SKM-1 treated with dmso at 0.1 percent for 144 hours (cell line): ENCODE data around the gene ATF5.

Experiments
- DNase-seq: peaks from one replicate; lab custom pipeline; 2025; ENCODE audit not compliant: unreplicated experiment; lab: John Stamatoyannopoulos, UW

ATF5 gene, protein sequence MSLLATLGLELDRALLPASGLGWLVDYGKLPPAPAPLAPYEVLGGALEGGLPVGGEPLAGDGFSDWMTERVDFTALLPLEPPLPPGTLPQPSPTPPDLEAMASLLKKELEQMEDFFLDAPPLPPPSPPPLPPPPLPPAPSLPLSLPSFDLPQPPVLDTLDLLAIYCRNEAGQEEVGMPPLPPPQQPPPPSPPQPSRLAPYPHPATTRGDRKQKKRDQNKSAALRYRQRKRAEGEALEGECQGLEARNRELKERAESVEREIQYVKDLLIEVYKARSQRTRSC

DNA sequence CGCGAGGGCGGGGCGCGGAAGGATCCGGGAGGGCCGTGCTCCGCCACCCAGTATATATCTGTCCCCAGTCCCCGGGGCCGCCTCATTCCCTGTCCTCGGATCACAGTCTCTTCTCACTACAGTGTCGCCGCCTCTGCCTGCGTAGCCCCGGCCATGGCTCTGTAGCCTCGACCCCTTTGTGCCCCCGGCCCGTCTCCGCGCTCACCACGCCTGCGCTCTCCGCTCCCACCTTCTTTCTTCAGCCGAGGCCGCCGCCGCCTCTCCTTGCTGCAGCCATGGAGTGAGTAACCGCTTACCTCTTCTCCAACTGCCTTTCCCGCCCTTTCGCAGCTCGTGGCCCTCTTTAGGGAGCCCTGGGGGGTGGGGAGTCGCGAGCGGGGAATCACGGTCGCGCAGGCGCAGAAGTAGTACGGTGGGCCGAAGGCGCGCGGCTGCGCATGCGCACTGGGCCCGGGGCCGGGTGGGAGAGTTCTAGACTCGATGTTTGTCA, at the start of gene ATF5, which contains the start of gene NUP62:
Gene ATF5 (plus strand): TSS at position 85 of the 490 bp plus-strand sequence. CDS start 1,646 bp downstream, outside the sequence.
Gene NUP62 (minus strand): TSS at position 384 of the 490 bp plus-strand sequence. CDS start 19,697 bp downstream, outside the sequence.
- peak; percentile 63 for DNase-seq

DNA sequence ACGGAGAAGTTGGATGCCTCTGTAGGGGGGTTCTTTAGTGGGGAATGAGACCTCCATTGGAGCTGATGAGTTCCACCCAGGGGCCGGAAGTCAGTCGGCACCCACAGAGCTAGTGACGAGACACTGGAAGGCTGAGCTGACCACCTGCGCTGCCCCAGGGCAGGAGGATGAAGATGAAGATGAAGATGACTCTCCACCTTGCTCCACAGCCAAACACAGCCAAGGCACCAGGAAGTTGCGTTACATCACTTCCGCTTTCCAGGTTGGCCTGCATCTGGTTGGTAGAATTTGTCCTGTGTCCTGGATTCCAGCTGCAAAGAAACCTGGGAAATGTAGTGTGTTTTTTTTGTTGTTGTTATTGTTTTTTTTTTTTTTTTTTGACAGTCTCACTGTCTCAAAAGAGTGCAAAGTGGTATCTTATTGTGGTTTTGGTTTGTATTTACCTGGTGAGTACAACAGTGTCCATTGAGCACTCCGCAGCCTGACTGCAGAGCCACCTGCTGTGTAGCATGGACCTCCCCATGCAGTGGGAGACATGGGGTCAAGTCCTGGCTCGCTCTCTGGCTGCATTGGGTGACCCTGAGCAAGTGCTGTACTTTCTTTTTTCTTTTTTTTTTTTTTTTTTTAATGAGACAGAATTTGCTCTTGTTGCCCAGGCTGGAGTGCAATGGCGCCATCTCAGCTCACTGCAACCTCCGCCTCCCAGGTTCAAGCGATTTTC, 49.6 kb upstream of the ATF5 start:
- no peak for DNase-seq

DNA sequence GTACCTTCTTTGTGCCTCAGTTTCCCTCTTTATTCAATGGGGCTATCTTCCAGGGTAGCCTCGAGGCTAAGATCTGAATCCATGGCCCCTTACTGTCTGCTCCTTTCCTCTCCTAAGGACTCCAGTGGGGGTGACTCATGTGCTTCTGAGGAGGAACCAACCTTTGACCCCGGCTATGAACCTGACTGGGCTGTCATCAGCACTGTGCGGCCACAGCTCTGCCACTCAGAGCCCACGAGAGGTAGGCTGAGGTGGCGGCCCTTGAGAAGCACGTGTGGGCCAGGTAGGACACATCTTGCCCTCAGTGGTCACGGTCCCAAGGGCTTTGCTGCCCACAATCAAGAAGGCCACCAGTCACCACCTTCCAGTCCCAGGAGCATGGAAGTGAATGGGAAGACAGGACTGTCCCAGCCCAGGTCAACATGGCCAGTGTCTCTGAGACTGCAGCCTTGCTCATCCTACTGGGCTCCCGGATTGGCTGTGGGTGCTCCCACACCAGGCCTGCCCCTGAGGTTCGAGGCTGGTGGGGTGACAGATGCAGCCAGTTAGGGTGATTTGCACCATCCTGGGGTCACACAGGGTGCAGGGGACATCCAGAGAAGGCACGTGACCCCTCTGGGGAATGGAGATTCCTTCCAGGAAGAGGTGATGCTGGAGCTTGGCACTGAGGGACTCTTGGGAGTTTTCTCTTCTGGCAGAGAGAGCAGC, 48.7 kb upstream of the ATF5 start:
- no peak for DNase-seq

DNA sequence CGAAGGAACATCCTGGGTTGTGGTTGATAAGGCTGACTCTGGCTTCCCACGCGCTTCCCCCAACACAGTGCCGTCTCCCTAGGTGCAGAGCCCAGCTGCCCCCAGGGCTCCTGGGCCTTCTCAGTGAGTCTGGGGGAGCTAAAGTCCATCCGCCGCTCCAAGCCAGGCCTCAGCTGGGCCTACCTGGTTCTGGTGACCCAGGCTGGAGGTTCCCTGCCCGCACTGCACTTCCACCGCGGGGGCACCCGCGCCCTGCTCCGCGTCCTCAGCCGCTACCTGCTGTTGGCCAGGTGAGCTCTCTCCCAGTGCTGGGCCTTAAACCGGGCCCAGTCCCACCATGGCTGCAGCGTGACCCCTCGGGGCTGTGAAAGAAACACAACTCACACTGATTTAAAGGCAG, 47.8 kb upstream of the ATF5 start:
- DNase-seq: no peak

GRCh38 chr19:49881672-49882394, 47.2 kb upstream of the ATF5 start:
- DNase-seq: no peak

- DNase-seq: no peak
Observed at GRCh38 chr19:49882643-49883042, 46.4 kb upstream of the ATF5 start.

DNA sequence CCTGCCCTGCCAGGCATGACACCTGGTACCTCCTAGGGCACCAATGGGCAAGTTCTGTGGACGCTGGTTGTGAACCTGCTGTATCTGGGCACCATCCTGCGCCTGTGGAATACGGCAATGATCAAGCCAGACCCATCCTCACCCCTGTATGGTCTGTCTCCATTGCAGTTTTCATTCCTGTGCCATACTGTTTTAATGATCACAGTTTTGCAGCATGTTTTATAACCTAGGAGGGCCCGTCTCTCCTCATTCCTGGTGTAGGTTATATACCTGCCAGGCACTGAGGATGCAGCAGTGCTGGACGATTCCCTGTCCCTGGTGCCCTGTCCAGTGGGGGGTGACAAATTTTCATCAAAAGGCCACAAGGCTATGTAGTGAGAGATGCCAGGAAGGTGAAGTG, 45.9 kb upstream of the ATF5 start:
- no peak for DNase-seq

DNA sequence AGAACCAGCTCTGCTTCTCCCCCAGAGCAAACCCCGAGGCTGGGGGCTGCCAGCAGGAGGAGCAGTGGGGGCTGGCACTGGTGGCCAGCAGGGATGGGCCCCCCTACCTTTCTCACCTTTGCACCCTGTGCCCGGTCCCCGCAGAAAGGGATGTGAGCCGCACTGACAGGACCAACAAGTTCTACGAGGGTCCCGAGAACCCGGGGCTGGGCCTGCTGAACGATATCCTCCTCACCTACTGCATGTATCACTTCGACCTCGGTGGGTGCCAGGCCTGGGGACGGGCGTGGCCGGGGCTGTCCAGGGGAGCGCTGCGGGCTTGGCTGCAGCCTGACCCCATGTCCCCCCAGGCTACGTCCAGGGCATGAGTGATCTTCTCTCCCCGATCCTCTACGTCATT, 44.9 kb upstream of the ATF5 start:
- no peak for DNase-seq

DNA sequence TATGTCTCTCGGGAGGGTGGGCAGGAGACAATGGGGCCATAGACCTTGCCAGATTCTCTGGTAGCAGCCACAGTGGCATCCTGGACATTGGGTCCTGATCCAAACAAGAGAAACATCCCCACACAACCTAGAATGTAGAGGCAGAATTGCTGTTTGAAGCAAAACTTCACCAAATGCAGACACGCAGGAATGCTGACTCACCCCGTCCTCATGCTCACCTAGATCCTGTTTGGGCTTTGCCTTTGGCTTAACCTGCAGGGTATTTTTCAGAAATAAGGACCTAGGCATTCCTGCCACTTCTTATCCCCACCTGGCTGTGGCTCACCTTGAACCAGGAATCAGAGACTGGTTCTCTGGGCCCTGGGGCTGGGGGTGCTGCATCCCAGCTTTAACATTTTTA, 44.2 kb upstream of the ATF5 start:
- no peak for DNase-seq

DNA sequence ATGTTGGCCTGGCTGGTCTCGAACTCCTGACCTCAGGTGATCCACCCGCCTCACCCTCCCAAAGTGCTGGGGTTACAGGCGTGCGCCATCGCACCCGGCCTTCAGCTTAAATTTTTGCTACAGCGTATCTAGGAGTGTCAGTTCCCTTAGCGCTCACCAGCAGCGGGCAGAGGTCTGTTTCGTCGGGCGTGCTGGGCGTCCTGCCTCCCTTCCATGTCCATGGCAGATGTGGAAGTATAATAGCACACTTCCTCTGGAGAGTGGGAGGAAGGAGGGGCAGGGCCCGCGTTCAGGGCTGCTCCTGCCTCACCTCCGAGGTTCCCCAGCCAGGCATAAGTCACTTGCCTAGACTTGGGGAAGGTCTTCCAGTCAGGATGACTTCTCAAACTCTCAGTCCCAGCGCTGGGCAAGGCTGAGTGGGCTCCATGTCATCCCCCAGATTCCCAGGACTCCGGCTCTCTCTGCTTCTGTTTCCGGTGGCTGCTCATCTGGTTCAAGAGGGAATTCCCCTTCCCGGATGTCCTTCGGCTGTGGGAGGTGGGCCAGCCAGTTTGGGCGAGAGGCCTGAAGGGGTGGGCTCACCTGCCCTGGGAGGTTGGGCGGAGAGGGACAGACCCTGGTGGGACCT, 41.9 kb upstream of the ATF5 start:
- no peak for DNase-seq

- DNase-seq: no peak
Observed at GRCh38 chr19:49887665-49888509, 41.1 kb upstream of the ATF5 start.

DNA sequence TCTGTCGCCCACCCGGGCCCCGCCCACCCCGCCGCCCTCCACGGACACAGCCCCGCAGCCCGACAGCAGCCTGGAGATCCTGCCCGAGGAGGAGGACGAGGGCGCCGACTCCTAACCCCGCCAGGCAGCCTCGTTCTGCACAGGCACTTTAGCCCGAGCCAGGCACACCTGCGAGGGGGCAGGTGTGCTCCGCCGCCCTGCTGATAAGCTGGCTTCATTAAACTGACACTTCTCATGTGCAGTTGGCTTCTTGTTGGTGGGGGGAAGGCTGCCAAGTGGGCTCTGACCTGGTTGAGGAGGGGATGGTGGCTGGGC, 40.5 kb upstream of the ATF5 start:
- DNase-seq: no peak

GRCh38 chr19:49889038-49889686, 39.8 kb upstream of the ATF5 start:
- no peak for DNase-seq

DNA sequence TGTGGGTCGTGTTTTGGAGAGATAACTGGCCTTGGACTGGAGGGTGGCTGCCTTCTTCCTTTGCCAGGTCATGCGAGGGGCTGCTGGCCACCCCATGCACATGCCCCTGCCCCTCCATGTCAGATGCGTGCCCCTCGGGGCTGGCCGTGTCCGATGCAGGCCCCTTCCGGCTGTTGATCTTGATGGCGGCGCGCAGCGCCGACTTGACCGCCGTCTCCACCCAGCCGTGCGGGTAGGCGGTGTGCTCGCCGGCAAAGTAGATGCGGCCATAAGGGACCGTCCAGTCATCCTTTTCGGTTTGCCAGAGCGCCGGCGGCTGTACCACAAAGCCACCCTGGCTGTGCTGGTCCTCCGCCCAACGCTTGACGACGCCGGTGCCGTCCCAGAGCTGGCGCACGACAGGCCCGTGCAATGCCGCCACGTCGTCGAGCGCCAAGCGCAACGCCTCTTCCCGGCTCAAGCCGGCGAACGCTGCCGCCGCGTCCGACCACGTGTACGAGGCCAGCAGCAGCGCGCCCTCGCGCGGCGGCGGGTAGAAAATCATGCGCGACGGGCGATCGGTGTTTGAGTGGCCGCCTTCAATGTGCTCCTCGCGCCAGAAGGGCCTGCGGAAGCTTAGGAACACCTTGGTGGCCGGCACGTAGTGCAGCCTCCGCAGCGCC, 39.2 kb upstream of the ATF5 start:
- peak; percentile 24 for DNase-seq

DNA sequence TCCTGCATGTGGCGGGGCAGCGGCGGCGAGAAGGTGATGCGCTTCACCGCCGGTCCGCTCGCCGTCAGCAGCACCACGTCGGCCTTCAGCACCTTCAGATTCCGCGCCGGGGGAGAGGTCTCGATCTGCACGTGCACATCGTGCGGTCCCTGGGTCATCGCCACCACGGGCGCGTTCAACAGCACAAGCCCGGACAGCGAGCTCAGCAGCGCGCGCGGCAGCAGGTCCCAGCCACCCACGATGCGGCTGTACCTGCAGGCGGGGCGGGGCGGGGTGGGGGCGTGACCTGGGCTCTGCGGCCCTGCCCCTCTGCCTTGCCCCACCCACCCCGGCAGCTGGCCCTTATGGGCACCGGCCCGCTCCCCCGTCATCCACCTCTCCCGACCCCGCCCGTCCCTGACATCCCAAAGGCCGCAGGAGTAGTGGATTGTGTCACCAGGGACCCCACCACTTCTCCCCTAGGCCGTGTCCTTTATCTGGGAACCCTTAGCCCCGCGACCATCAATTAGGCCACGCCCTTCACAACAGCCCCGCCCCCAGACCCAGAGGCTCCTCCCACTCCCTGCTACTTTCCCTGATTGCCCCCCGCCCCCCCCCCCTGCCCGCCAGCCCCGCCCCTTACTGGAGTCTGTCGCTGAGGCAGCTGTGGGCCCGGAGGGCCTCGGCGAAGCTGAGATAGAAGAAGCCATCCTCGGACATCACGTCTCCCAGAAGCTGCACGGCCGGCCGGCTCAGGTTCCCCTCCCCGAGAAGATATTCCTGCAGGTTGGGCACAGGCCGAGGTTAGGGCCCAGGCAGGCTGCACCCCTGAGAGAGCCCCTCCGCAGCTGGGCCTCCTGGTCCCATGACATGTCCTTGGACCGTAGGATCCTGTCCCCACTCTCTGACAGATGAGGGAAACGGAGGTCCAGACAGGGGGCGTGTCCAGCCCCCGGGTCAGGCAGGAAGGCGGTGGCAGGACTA, 38.4 kb upstream of the ATF5 start:
- DNase-seq: no peak

GRCh38 chr19:49891393-49891792, 37.6 kb upstream of the ATF5 start:
- no peak for DNase-seq

GRCh38 chr19:49892716-49893115, 36.3 kb upstream of the ATF5 start:
- DNase-seq: no peak
